ENCODE results near the gene CSGALNACT2. TPM values are rescaled to one million over a fixed set of nuclear protein-coding genes. Genes with fewer than 3 reads are reported as not detected.

CSGALNACT2 gene
- total and polyA plus RNA-seq, 3 donors from 2014 or later = 13.9 to 17.9 (median 16.7) TPM

DNA sequence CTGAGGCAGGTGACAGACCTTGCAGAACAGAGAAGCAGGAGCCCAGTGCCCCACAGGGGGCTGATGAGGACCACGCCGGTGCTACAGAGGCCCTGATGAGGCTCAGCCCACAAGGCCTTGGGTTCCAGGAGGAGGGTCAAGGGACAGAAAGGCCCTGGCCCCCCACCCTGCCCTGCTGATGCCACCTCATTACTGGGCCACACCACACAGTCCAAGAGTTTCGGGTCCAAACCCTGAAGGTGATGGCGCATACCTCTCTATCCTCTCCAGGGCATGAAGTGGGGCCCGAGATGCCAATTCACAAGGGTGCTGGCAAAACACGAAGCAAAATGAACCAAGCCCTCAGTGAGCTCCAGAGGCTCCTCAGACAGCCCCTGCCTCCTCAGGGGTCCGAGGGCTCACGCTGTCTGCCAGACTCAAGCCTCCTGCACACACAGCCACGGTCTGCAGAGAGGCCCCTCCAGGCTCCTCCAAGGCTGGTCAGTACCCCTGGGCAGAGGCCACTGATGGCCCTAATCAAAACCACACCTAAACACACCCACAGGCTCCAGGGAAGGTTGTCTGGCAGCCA is 96.3 kb downstream of the CSGALNACT2 start:
- no peaks in the 10 kb centered on the region for H3K4me1 ChIP-seq
- DNase-seq = no peak
- no peaks in the 10 kb centered on the region for H3K27me3 ChIP-seq
- no peak overlapping the region for H3K4me3 ChIP-seq
- WGBS, 2 donors = 84 to 89% methylated on average over 4 to 9 of the region's 9 CpGs
- TF ChIP-seq POLR2A (IDR thresholded peaks at IDR 0.05) (no peak), CTCF (IDR thresholded peaks at IDR 0.05) (no peak)
- H3K9me3 ChIP-seq = no peaks in the 10 kb centered on the region
- H3K36me3 ChIP-seq (ENCODE audit: low read depth, missing control alignments) = no peaks in the 10 kb centered on the region
- no peak overlapping the region for H3K27ac ChIP-seq
- intact Hi-C loops (cut with DNase I; ENCODE audit: low total_unique reads) = no loop called here

Other genes with a start within 250 kb of the CSGALNACT2 start
- 1 to 10 TPM; 7.3 to 9.5 TPM for gene RET, start 61.4 kb upstream of the CSGALNACT2 start, total RNA-seq
- 5.1 TPM for gene RET, start 61.4 kb upstream of the CSGALNACT2 start, polyA plus RNA-seq (ENCODE audit: insufficient read depth, low read depth, low replicate concordance)
- gene RASGEF1A, start 128.6 kb downstream of the CSGALNACT2 start, total RNA-seq = 10 to 100 TPM; 10.9 to 11.7 TPM
- gene RASGEF1A, start 128.6 kb downstream of the CSGALNACT2 start, polyA plus RNA-seq (ENCODE audit: insufficient read depth, low read depth, low replicate concordance) = 7.8 TPM
- gene FXYD4, start 233.2 kb downstream of the CSGALNACT2 start, total RNA-seq = 1 to 10 TPM; 1.4 to 1.5 TPM
- gene FXYD4, start 233.2 kb downstream of the CSGALNACT2 start, polyA plus RNA-seq (ENCODE audit: insufficient read depth, low read depth, low replicate concordance) = 2.6 TPM

Data from testis (tissue), 3 donors.